Measurements from ENCODE around the gene EDEM2.

- TF ChIP-seq CTCF (IDR thresholded peaks at IDR 0.05) = no peak
- TF ChIP-seq JUN (IDR thresholded peaks at IDR 0.05) = no peak
- no peak for TF ChIP-seq RAD21 (conservative IDR thresholded peaks at IDR 0.05 in 1 of 2, IDR thresholded peaks at IDR 0.05 in 1 of 2)
- no peak for TF ChIP-seq POLR2A (IDR thresholded peaks at IDR 0.05; ENCODE audit: low read length)
- TF ChIP-seq CHD2 (IDR thresholded peaks at IDR 0.05; ENCODE audit: low read length, partially characterized antibody) = no peak
- TF ChIP-seq JUNB (IDR thresholded peaks at IDR 0.05) = 0 out of 2 replicates have a peak, but pooled peaks have one; percentile 36
- TF ChIP-seq REST (IDR thresholded peaks at IDR 0.05) = no peak
- TF ChIP-seq EP300 (IDR thresholded peaks at IDR 0.05) = no peak
- TF ChIP-seq SMC3 (IDR thresholded peaks at IDR 0.05) = no peak
- no peak for TF ChIP-seq GATA3 (IDR thresholded peaks at IDR 0.05; ENCODE audit: borderline replicate concordance)
- no peak for TF ChIP-seq RARB (CRISPR knock-in tag; IDR thresholded peaks at IDR 0.05)
- no peak for TF ChIP-seq TP53 (CRISPR knock-in tag; IDR thresholded peaks at IDR 0.05)
- TF ChIP-seq HEYL (CRISPR knock-in tag; IDR thresholded peaks at IDR 0.05) = no peak
- TF ChIP-seq USF2 (IDR thresholded peaks at IDR 0.05) = no peak
These were observed 17.5 kb downstream of the EDEM2 start for GRCh38 chr20:35129647-35130069.
